Caco-2 (cell line): ENCODE measurements around the gene TNNI3K. TPM values are rescaled to one million over a fixed set of nuclear protein-coding genes. Genes with fewer than 3 reads are reported as not detected.

Experiments
- BruUV-seq: library from RNA; stranded (reverse); fragments of 400-500 nt; replicated peaks from 2 replicates; lab custom pipeline; 2021; lab: Mats Ljungman, UMichigan
- CTCF ChIA-PET: fragments of 300-600 bp; sonication (Branson Sonifier 250); formaldehyde crosslinking; loops from one replicate; lab custom pipeline; 2022; ENCODE audit warnings: antibody characterized with exemption; lab: Charles Lee
- POLR2A ChIA-PET: fragments of 300-600 bp; sonication (Branson Sonifier 250); formaldehyde crosslinking; loops from one replicate; lab custom pipeline; 2022; ENCODE audit warnings: antibody characterized with exemption; lab: Charles Lee
- DNase-seq, 2 experiments: peaks; one replicate each; pipeline versions ENCODE4 v3.0.0 to v3.0.0-alpha.2; 2020 to 2022
- H3K27me3 ChIP-seq: replicated peaks from 2 replicates; pipeline ENCODE4 v1.6.0; 2011; ENCODE audit warnings: low read length; ENCODE audit not compliant: control insufficient read depth, insufficient read depth
- H3K36me3 ChIP-seq: 2 replicates; pipeline ENCODE4 v1.5.1; 2011; ENCODE audit warnings: low read length; ENCODE audit not compliant: control insufficient read depth, insufficient read depth
- H3K4me1 ChIP-seq: fragments of 250-450 bp; sonication (Bioruptor Pico); 2 replicates; pipeline ENCODE4 v1.5.1; 2020; ENCODE audit warnings: mild to moderate bottlenecking
- H3K4me3 ChIP-seq: 2 replicates; pipeline ENCODE4 v1.5.1; 2011; ENCODE audit warnings: low read depth, mild to moderate bottlenecking, control low read depth, low read length
- H3K9me3 ChIP-seq: fragments of 250-450 bp; sonication (Bioruptor Pico); 2 replicates; pipeline ENCODE4 v1.5.1; 2020; ENCODE audit warnings: mild to moderate bottlenecking, moderate library complexity
- H3K27ac Mint-ChIP-seq: one replicate; pipeline ENCODE4 v1.8.0; 2022; ENCODE audit warnings: mixed read lengths; ENCODE audit not compliant: unreplicated experiment
- H3K27me3 Mint-ChIP-seq: one replicate; pipeline ENCODE4 v1.8.0; 2022; ENCODE audit warnings: mixed read lengths; ENCODE audit not compliant: insufficient read depth, unreplicated experiment
- H3K36me3 Mint-ChIP-seq: one replicate; pipeline ENCODE4 v1.8.0; 2022; ENCODE audit warnings: mild to moderate bottlenecking, mixed read lengths; ENCODE audit not compliant: insufficient read depth, unreplicated experiment
- H3K4me1 Mint-ChIP-seq: one replicate; pipeline ENCODE4 v1.8.0; 2022; ENCODE audit warnings: low read depth, mixed read lengths; ENCODE audit not compliant: unreplicated experiment
- H3K4me3 Mint-ChIP-seq: one replicate; pipeline ENCODE4 v1.8.0; 2022; ENCODE audit warnings: mild to moderate bottlenecking, moderate library complexity, mixed read lengths; ENCODE audit not compliant: unreplicated experiment
- H3K9me3 Mint-ChIP-seq: one replicate; pipeline ENCODE4 v1.8.0; 2022; ENCODE audit warnings: mixed read lengths; ENCODE audit not compliant: unreplicated experiment
- CTCF ChIP-seq, 2 experiments: fragments of 200-600 bp in 1 of 2; IDR thresholded peaks; 1 replicate in 1 of 2; 2 replicates in 1 of 2; pipeline versions ENCODE4 v1.5.1 to v1.8.0; 2011 to 2022; ENCODE audit warnings: antibody characterized with exemption in 1 of 2, control low read depth in 1 of 2, inconsistent platforms in 1 of 2, low read depth in 1 of 2, low read length in 1 of 2, mild to moderate bottlenecking in 1 of 2, moderate library complexity in 1 of 2; ENCODE audit not compliant: insufficient read depth in 1 of 2, severe bottlenecking in 1 of 2, unreplicated experiment in 1 of 2
- intact Hi-C: fragments of 100-400 bp; cut with micrococcal nuclease; formaldehyde crosslinking; loops from one replicate; pipeline ENCODE4 v1.10.0; 2022; ENCODE audit not compliant: unreplicated experiment
- total RNA-seq: library from RNA; stranded (reverse); gene quantifications from 2 replicates; pipeline ENCODE4 v1.2.3, GENCODE V29; 2022

Gene TNNI3K
- total RNA-seq, 1 experiment from 2014 or later, result not detected

- no peaks in the 10 kb centered on the region for H3K4me1 Mint-ChIP-seq
- no peak for TF ChIP-seq CTCF (IDR thresholded peaks at IDR 0.05; ENCODE audit: insufficient read depth in 1 of 2, low read depth in 1 of 2, low read length in 1 of 2, severe bottlenecking in 1 of 2, unreplicated experiment in 1 of 2)
- ChIA-PET CTCF (no interaction called here), POLR2A (no interaction called here)
- H3K27ac Mint-ChIP-seq, result no peak overlapping the region
- no peak for DNase-seq
- H3K9me3 Mint-ChIP-seq, result no peaks in the 10 kb centered on the region
- peaks cover 5% of the 10 kb centered on the region for H3K27me3 Mint-ChIP-seq
- no peaks in the 10 kb centered on the region for H3K27me3 ChIP-seq
- H3K4me1 ChIP-seq, result no peaks in the 10 kb centered on the region
- no peaks in the 10 kb centered on the region for H3K9me3 ChIP-seq
- H3K36me3 Mint-ChIP-seq, result no peaks in the 10 kb centered on the region
- intact Hi-C loops, result no loop called here
- H3K4me3 ChIP-seq, result no peak overlapping the region
- H3K4me3 Mint-ChIP-seq, result no peak overlapping the region
- BruUV-seq, result no TSS peak
- H3K36me3 ChIP-seq, result no peaks in the 10 kb centered on the region
Observed at GRCh38 chr1:74362691-74363090, 127.5 kb downstream of the TNNI3K start.

- DNase-seq, result no peak
- POLR2A ChIA-PET, result no interaction called here
- Histone ChIP-seq H3K4me3 (no peak overlapping the region), H3K27me3 (no peaks in the 10 kb centered on the region), H3K36me3 (no peaks in the 10 kb centered on the region), H3K9me3 (no peaks in the 10 kb centered on the region), H3K4me1 (no peaks in the 10 kb centered on the region)
- no peaks in the 10 kb centered on the region for H3K36me3 Mint-ChIP-seq
- H3K27ac Mint-ChIP-seq, result no peak overlapping the region
- H3K4me3 Mint-ChIP-seq, result no peak overlapping the region
- no peaks in the 10 kb centered on the region for H3K9me3 Mint-ChIP-seq
- H3K27me3 Mint-ChIP-seq, result peaks cover 5% of the 10 kb centered on the region
- no peaks in the 10 kb centered on the region for H3K4me1 Mint-ChIP-seq
- CTCF ChIA-PET, result no interaction called here
- no TSS peak for BruUV-seq
- intact Hi-C loops, result no loop called here
- TF ChIP-seq CTCF (IDR thresholded peaks at IDR 0.05; ENCODE audit: insufficient read depth in 1 of 2, low read depth in 1 of 2, low read length in 1 of 2, severe bottlenecking in 1 of 2, unreplicated experiment in 1 of 2), result no peak
Observed at GRCh38 chr1:74363220-74363619, 128.0 kb downstream of the TNNI3K start.

- TF ChIP-seq CTCF (IDR thresholded peaks at IDR 0.05; ENCODE audit: insufficient read depth in 1 of 2, low read depth in 1 of 2, low read length in 1 of 2, severe bottlenecking in 1 of 2, unreplicated experiment in 1 of 2), result no peak
- ChIA-PET POLR2A (no interaction called here), CTCF (no interaction called here)
- no peak overlapping the region for H3K27ac Mint-ChIP-seq
- H3K27me3 Mint-ChIP-seq, result peaks cover 8% of the 10 kb centered on the region
- Histone ChIP-seq H3K4me1 (no peaks in the 10 kb centered on the region), H3K4me3 (no peak overlapping the region), H3K9me3 (no peaks in the 10 kb centered on the region), H3K36me3 (no peaks in the 10 kb centered on the region), H3K27me3 (no peaks in the 10 kb centered on the region)
- DNase-seq, result no peak
- no peaks in the 10 kb centered on the region for H3K9me3 Mint-ChIP-seq
- BruUV-seq, result no TSS peak
- intact Hi-C loops, result no loop called here
- H3K4me1 Mint-ChIP-seq, result no peaks in the 10 kb centered on the region
- H3K4me3 Mint-ChIP-seq, result no peak overlapping the region
- no peaks in the 10 kb centered on the region for H3K36me3 Mint-ChIP-seq
Observed at GRCh38 chr1:74367175-74367813, 132.1 kb downstream of the TNNI3K start.
